Amniotic stem cell (primary cell): ENCODE measurements around the gene MEIS3.
"Not testable (repeated sequence)": the region's sequence is repeated elsewhere in the genome, so short reads cannot be mapped to it uniquely, and the experiment has no call there.

Source experiments
- DNase-seq: peaks from one replicate; lab custom pipeline; 2025; lab: John Stamatoyannopoulos, UW

MEIS3 gene

GRCh38 chr19:47415953-47416642 lies 3.2 kb downstream of the MEIS3 start:
- no peak for DNase-seq

GRCh38 chr19:47414469-47414868 lies 4.9 kb downstream of the MEIS3 start:
- no peak for DNase-seq

- DNase-seq: no peak
Observed at GRCh38 chr19:47413941-47414340, 5.4 kb downstream of the MEIS3 start.

GRCh38 chr19:47411696-47412095 lies 7.6 kb downstream of the MEIS3 start:
- DNase-seq: not testable (repeated sequence)

- DNase-seq: no peak
Observed at GRCh38 chr19:47411101-47411500, 8.2 kb downstream of the MEIS3 start.

GRCh38 chr19:47408156-47408938 lies 11.0 kb downstream of the MEIS3 start:
- no peak for DNase-seq

DNA sequence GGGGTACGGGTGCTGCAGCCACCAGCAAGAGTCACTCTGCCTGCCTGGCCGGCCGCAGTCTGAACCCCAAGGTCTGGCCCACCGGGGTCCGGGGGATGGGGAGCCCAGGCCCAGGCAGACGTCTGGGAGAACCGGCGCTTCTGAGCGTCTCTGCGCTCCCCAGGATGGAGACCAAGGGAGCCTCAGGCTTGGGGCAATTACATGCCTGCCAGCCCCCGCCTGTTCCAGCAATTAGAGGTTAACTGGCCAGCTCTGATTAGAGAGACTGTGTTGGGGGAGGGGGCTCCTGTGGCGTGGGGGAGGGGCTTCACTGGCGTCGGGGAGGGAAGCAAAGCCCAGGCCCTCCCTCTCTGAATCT lies 11.9 kb downstream of the MEIS3 start:
- no peak for DNase-seq

GRCh38 chr19:47406711-47407416 lies 12.5 kb downstream of the MEIS3 start:
- no peak for DNase-seq

- no peak for DNase-seq
Observed at GRCh38 chr19:47405854-47406417, 13.4 kb downstream of the MEIS3 start.

- no peak for DNase-seq
Observed at GRCh38 chr19:47405197-47405550, 14.2 kb downstream of the MEIS3 start.

DNA sequence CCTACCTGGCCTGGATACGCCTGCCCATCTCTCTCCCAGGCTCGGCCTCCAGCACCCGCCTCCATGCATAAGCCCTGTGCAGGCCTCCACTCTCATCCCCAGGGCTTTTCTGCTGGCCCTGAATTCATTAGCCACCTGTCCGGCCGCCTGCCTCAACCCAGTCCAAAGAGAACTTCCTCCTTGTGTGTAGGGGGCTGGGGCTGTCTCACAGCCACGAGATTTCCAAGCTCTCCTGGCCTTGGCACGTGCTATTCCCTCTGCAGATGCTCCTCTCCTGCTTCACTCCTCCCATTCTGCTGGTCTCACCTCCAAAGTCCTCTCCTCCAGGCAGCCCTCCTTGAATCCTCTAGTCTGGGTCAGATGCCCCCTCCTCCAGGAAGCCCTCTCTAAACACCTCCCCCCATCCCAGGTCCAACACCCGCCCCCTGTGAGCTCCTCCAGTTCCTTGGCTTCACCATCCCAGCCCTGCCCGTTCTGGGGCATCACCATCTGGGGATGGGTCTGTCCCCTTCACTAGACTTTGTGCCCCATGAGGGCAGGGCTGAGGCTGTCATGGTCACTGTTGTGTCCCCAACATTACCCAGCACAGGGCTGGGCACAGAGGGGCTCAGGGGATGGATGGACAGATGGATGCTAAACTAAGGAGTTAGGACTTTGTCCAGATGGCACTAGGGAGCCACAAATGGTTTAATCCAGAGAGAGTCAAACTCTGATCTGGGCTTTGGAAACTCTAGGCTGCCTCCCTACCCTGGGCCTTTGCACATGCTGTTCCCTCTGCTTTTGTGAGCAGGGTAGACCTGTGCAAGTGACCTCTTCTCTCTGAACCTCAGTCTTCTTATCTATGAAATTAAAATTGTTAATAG lies 14.8 kb downstream of the MEIS3 start:
- no peak for DNase-seq

GRCh38 chr19:47402504-47402903 lies 16.8 kb downstream of the MEIS3 start:
- DNase-seq: no peak

GRCh38 chr19:47398707-47399597 lies 20.4 kb downstream of the MEIS3 start:
- no peak for DNase-seq

DNA sequence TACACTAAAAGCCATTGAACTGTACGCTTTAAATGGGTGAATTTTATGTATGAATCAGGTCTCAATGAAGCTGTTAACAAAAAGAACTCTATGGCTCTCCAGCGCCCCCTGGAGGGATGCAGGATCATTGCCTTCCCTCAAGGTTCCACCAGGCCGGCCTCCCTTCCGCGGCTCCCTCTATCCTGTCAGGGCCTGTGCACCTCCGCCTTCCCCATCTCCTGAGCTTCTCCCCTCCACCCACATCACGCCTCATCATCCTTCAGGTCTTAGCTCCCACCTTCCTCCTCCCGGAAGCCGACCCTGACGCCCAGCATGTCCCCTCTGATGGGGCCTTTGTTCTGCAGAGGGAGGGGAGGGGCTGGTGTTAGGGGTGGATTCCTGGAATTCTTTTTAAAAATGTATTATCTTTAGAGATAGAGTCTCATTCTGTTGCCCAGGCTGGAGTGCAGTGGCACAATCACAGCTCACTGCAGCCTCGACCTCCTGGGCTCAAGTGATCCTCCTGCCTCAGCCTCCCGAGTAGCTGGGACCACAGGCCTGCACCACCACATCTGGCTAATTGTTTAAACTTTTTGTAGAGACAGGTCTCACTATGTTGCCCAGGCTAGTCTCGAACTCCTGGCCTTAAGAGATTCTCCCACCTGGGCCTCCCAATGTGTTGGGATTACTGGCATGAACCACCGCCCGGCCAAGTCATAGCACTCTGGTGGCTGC lies 27.7 kb downstream of the MEIS3 start:
- peak; percentile 42 for DNase-seq

GRCh38 chr19:47390533-47391488 lies 28.5 kb downstream of the MEIS3 start:
- DNase-seq: no peak

GRCh38 chr19:47389150-47389556 lies 30.2 kb downstream of the MEIS3 start:
- no peak for DNase-seq

GRCh38 chr19:47388721-47389120 lies 30.6 kb downstream of the MEIS3 start:
- not testable (repeated sequence) for DNase-seq

DNA sequence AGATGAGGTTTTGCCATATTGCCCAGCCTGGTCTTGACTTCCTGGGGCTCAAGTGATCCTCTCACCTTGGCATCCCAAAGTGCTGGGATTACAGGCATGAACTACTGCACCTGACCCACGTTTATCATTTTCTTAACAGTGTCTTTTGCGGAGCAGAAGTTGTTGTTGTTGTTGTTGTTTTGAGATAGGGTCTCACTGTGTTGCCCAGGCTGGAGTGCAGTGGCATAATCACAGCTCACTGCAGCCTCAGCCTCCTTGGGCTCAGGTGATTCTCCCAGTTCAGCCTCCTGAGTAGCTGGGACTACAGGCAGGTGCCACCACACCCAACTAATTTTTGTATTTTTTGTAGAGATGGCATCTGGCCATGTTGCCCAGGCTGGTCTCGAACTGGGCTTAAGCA lies 31.7 kb downstream of the MEIS3 start:
- not testable (repeated sequence) for DNase-seq

DNA sequence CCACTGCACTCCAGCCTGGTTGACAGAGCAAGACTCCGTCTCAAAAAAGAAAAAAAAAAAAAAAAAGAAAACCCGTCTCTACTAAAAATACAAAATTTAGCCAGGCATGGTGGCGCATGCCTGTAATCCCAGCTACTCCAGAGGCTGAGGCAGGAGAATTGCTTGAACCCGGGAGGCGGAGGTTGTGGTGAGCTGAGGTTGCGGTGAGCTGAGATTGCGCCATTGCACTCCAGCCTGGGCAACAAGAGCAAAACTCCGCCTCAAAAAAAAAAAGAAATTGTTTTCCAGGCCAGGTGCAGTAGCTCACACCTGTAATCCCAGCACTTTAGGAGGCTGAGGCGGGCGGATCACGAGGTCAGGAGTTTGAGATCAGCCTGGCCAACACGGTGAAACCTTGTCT lies 32.7 kb downstream of the MEIS3 start:
- not testable (repeated sequence) for DNase-seq
